TTC549 (cell line): ENCODE measurements around the gene GCG.

Source experiments
- FAIRE-seq: peaks from 2 replicates; lab custom pipeline; 2012; peaks lifted over from hg19 to GRCh38; lab: Jason Lieb, UNC

Gene GCG

GRCh38 chr2:162099836-162100235, 52.2 kb downstream of the GCG start:
- FAIRE-seq: no peak
